HepG2 (cell line): ENCODE data around the gene RSPH10B.
"Not testable (repeated sequence)": the region's sequence is repeated elsewhere in the genome, so short reads cannot be mapped to it uniquely, and the experiment has no call there.

Experiments used
- IRF1 ChIP-seq: sonication (generic); formaldehyde crosslinking; IDR thresholded peaks from 2 replicates; pipeline ENCODE4 v1.4.0; 2020; ENCODE audit warnings: low read depth, mild to moderate bottlenecking, missing genetic modification reagents
- REST ChIP-seq, 2 experiments: IDR thresholded peaks; 2 replicates each; pipeline ENCODE4 v1.6.1; 2011 to 2012; ENCODE audit warnings: low read length in 2 of 2, borderline replicate concordance in 1 of 2, low read depth in 1 of 2, mild to moderate bottlenecking in 1 of 2, moderate library complexity in 1 of 2

GRCh38 chr7:5963810-5964209 lies 6.7 kb downstream of the RSPH10B start:
- TF ChIP-seq IRF1 (CRISPR knock-in tag); REST (IDR thresholded peaks at IDR 0.05; ENCODE audit: borderline replicate concordance in 1 of 2, low read depth in 1 of 2, low read length in 2 of 2): not testable (repeated sequence)
